HG03442 (cell line): ENCODE measurements around the gene SLIT3.

ENCODE experiments used
- ATAC-seq: cut with Tn5 transposase; IDR thresholded peaks from one replicate; pipeline ENCODE4 v1.9.1; 2021; ENCODE audit warnings: mild to moderate bottlenecking, moderate library complexity; ENCODE audit not compliant: unreplicated experiment

Gene SLIT3

DNA sequence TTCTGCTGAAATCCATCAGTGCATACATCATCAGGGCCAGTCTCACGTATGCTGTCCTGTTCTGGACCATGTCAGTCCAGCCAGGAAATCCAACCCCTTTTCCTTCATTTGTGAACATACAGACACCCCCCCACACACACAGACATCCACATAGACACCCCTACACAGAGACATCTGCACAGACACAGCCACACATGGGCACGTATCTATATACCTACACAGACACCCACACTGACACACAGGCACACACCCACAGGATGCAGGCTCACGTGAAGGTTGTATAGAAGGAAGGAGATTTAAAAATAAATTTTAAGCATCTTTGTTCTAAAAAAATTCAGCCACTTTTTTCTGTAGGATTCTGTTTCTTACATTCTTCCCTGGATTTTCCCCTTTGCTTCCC is 325.6 kb downstream of the SLIT3 start:
- ATAC-seq = no peak

GRCh38 chr5:168974082-168974481 is 326.9 kb downstream of the SLIT3 start:
- no peak for ATAC-seq

- no peak for ATAC-seq
Observed at GRCh38 chr5:168972731-168973130, 328.2 kb downstream of the SLIT3 start.

- ATAC-seq = no peak
Observed at GRCh38 chr5:168971100-168971499, 329.8 kb downstream of the SLIT3 start.

DNA sequence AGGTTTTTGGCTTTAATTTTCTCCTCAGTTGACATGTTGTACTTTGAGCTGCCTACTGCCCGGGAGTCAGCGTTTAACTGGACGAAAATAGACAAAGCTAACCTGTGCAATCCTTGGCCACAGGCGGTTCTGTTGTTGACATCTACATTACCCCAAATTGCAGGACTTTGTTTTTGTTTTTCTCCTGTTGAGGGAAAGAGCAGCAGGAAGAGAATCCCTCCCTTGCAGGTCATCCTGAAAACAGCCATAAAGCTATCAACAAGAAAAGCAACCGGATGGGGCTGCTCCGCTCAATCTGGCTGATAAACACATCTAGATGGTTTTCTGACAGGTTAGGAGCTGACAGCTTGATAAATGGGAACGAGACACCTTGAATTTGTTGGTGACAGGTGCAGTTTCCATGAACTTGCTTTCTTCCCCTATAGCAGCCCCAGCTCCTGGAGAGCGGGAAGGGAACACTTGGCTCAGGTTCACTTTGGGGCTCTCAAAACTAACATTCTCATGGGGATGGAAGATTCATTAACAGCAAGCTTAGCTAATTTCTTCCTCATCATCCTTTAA is 331.5 kb downstream of the SLIT3 start:
- ATAC-seq = no peak

DNA sequence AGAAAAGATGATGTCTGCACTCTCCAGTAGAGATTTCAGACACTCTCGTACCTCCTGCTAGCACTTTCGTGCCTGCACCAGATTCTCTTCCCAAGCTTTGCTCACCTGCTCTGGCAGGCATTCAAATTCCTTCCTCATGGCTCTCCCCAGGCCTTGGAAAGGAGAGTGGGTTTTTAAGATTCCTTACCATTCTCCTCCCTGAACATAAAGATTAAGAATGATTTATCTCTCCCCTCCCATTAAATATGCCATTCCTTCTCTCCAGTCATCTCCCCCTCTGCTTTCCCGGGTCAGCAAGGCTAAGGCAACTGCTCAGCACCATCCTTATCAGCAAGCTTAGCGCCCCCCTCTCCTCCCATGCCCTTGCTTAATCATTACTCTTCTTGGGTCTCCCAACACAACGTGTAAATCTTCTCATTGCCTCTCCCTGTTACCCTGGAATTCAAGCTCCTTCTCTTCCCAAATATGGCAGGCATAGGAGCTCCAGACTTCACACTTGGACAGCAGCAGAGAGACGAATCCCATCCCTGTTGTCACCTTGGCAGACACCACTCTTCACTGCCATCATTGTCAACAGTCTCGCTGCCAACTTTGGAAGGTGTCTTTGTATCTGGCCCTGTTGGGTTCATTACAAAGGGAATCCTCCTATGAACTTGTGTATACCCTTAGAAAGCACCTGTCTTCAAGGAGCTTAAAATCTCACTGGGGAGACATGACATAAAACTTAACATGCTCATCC is 332.9 kb downstream of the SLIT3 start:
- ATAC-seq = no peak

DNA sequence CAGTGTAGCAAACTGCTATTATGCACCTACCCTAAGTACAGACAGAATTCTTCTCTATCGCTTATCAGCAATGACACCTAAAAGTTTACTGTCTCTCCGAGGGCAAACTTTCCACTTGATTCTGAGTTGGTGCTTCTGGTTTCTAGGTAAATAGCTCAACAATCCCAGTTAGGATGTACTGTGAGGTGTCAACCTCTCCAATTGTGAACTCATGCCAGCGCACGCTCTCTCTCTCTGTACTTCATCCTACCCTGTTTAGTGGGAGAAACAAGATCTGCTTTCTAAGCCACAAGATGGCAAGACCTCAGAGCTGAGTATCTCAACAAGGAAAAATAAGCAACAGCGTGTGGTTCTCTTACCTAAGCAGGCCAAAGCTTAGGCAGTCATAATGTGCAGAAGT is 335.3 kb downstream of the SLIT3 start:
- ATAC-seq = no peak

GRCh38 chr5:168964182-168964581 is 336.8 kb downstream of the SLIT3 start:
- no peak for ATAC-seq

GRCh38 chr5:168962306-168962705 is 338.6 kb downstream of the SLIT3 start:
- ATAC-seq = no peak

DNA sequence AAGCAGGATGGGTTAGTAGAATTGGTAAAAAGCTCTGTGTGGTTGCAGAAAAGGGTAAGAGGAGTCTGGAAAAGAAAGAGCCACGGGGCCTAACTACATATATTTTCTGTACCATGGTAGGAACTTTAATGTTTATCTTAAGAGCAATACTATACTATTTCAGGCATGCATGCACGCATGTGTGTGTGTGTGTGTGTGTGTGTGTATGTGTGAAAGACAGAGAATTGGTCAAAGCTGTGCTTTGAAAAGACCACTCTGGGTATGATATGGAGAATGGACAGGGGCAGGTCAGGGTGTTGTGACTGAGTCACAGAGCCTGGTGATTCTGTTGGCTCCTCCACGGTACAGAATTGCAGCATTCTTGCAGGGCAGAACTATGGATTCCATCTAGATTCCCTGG is 339.3 kb downstream of the SLIT3 start:
- no peak for ATAC-seq

DNA sequence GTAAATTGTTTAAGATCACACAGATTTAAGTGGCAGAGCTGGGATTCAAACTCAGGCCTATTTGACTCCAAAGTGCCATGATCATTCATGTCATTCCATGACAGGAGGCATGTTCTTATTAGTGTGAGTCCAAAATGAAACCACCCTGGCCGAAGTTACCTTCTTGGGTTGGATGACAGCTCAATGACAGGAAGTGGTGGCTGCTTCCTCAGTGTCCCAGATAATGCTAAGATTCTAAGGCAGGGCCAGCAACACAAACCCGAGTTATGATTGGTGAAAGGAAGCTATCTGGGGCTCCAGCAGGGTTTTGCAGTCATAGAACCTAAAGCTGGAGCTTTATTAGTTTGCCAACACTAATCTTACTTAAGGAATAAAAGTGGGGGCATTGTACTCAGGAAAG is 340.4 kb downstream of the SLIT3 start:
- ATAC-seq = no peak

GRCh38 chr5:168953351-168953750 is 347.6 kb downstream of the SLIT3 start:
- no peak for ATAC-seq

GRCh38 chr5:168952196-168952595 is 348.7 kb downstream of the SLIT3 start:
- ATAC-seq = no peak

DNA sequence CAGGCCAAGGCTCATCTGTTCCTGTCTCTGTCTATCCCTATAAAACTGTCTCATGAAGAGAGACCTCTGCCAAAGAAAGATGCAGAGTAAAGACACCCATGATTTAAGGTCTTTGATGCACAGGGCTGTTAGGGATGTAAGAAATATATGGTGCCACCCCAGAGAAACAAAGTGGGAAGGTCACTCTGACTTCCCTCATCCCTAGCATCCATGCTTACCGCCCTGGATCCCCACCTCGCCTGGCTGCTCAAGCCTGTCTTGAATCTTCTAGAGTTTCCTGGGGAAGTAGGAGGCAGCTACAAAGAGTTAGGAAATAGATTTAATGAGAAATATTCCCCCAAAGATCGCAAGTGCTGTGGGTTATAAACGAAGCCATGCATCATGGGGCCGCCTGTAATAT is 349.2 kb downstream of the SLIT3 start:
- no peak for ATAC-seq

DNA sequence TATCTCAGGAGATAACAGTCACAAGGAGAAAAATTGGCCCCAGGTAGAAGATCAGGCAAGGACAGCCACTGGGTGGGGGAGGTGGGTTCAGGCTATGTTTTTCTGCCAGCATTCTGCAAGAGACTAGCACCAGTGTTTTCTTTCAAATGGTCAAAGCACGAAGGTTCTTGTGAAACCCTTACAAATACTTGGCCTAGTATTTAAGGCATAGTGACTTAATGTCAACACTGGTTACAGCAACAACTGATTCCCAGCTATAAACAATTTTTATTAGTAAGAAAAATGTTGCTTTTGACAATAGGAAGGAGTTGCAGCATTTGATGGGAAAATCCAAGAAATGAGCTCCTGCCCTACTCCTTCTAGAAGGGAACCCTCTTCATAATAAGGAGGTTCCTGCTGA is 349.6 kb downstream of the SLIT3 start:
- ATAC-seq = no peak

DNA sequence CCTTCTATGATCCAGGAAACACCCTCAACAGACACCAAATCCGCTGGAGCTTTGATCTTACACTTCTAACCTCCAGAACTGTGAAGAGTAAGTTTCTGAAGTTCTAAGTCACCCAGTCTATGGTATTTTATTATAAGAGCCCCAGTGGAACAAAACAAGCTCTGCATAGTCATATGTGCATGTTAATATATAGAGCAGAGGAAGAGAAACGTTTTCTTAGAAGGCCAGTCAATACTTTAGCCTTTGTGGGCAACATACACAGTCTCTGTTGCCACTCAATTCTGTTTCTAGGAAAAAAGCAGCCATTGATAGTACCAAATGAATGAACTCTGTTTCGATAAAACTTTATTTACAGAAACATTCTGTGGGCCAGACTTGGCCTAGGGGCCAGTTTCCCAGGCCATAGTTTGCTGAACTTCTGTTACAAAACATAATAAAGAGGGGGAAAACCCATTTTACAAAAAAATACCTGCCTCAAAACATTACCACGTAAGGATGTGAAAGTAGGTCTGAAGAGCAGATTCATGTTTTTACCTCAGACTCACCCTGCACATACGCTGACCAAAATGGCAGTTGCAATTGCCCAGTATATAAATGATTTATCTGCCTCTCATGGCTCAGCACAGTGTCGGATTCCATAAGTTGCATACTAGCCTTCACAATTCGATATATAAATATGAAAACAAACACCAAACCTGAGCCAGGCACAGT is 350.5 kb downstream of the SLIT3 start:
- peak; percentile 58 for ATAC-seq

DNA sequence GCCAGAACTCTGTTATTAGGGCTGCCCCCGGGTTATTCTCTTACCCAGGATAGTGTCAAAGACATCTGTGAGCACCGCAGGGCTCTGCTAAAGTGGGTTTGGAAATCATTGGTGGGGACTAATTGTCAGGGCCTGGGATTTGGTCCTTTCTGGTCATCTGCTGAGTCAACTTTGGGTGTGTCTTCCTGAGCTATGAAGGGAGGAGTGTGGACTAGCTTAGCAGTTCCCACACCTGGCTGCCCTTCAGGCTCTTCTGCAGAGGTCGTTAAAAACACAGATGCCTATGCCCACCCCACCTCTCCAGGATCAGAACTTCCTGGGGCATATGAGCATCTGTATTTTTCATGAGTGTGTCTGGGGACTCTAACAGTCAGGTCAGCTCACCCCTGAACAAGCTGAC is 352.2 kb downstream of the SLIT3 start:
- ATAC-seq = no peak

DNA sequence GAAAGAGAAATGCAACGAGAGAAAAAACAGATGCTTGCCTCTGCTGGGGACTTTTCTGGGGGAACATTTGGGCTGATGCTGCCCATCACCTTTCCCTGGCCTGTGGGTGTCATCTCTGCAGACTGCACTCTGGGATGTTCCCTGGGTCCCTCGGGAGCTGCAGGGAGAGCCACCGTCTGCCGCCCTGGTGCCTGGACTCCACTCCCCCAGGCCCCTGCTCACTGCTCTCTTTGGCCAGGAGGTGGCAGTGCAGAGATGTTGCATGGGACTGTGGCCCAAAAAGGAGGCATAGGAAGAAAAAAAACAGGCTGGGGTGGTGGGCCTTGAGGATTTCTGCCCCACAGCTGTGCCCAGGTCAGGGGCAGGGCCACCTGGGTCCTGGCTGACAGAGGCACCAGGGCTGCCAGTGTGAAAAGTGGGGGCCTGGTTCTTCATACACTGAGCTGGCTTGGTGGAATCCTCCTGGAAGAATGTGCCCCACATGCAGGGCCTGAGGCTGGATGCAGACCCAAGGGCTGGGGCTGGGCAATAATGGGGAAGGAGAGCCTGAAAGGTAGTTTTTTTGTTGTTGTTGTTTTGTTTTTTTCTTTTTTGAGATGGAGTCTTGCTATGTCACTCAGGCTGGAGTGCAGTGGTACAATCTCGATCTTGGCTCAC is 353.6 kb downstream of the SLIT3 start:
- peak; percentile 58 for ATAC-seq

- no peak for ATAC-seq
Observed at GRCh38 chr5:168946363-168946762, 354.6 kb downstream of the SLIT3 start.

GRCh38 chr5:168944004-168944403 is 356.9 kb downstream of the SLIT3 start:
- no peak for ATAC-seq

- ATAC-seq = no peak
Observed at GRCh38 chr5:168943091-168943884, 357.7 kb downstream of the SLIT3 start.
